Right lung (tissue), 5 donors: Measurements from ENCODE around the gene ASTN1. TPM values are rescaled to one million over a fixed set of nuclear protein-coding genes. Genes with fewer than 3 reads are reported as not detected.
"Not testable (repeated sequence)": the region's sequence is repeated elsewhere in the genome, so short reads cannot be mapped to it uniquely, and the experiment has no call there.

ENCODE experiments used
- DNase-seq, 2 donors: peaks; one replicate each; pipeline ENCODE4 v3.0.0-alpha.2; 2013
- polyA plus RNA-seq, 5 donors: library from polyadenylated mRNA; unstranded; fragments of 120-200 nt; gene quantifications; one replicate each; pipeline versions ENCODE4 v1.2.1 to v1.2.3, GENCODE V29; 2013; ENCODE audit warnings: inconsistent platforms in 1 of 5, low replicate concordance in 1 of 5; ENCODE audit not compliant: insufficient read length in 5 of 5, insufficient read depth in 1 of 5

ASTN1 gene
- polyA plus RNA-seq, 5 donors, result 1.8 to 2.5 (median 2.5) TPM

- DNase-seq, result no peak
Measured at GRCh38 chr1:177106614-177107365, 57.7 kb downstream of the ASTN1 start.

DNA sequence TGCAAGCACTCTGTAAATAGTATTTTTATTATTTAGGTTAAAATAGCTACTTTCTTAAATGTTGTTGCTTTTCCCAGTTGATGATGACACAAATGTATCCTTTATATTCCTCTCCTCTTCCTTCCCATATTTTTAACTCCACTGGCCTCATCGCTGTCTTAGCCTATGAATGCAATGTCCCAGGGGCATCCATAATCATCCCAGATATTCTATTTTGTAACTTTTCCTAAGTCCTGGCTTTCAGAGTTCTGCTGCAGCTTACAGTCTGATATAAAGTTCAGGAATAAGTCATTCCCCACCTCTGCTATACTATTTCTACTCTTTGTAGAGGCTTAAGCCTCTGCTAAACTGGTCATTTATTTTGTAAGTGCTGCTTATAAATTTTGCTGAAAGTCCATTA is 58.3 kb downstream of the ASTN1 start:
- DNase-seq, result no peak

GRCh38 chr1:177103005-177103852 is 61.3 kb downstream of the ASTN1 start:
- no peak for DNase-seq

- no peak for DNase-seq
Measured at GRCh38 chr1:177092001-177092400, 72.5 kb downstream of the ASTN1 start.

GRCh38 chr1:177091040-177091439 is 73.5 kb downstream of the ASTN1 start:
- no peak for DNase-seq

DNA sequence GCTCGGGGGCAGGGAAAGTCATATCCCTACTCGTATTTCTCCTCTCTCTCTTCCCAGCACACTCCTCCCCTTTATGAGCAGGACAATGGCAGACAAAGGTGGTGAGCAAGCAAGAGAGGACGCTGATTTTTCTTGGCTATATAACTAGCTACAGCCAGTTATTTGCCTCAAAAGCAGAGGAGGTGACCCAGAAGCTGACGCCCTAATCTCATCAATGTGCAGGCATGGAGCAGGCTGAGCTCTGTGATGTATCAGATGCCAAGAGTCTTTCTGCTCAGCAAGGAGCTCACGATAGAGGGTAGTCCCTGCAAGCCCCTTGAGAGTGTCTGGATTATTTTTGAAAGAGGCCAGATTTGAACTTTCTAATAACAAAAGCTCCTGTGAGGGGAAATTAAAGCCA is 75.5 kb downstream of the ASTN1 start:
- no peak for DNase-seq

DNA sequence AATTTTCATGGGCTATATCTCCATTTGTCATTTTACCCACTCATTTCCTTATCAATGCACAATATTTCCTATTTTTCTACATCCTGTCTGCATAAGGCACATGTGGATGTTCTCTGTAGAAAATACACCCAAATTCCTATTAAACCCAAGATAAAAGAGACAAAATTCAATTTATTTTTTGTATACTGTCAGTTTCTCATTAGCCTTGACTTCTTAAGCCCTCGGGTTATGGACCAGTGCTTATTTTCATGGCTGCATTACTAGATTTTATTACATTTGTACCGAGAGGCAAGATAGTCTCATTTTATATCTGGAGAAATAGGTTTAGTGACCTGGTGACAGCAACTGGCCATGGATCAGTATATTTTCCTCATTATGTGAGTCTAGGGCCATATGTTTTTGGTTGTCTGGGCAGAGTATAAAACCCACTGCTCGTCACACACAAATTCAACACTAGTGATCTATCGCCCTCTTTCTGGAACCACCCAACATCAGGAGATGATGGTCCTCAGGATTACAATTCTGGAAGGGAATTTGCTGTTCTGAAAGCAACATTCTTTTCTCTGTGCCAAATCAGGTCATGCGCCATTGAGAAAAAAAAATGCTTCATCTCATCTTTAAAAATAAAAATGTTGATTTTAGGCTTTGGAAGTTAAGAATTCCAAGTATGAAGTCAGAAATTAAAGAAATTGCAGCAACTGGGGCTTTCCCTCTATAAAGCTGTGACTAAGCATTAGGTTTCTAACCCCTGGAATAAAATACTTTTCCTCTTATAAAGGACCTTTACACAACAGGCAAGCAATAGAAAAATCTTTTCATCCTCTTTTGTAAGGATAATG is 81.4 kb downstream of the ASTN1 start:
- no peak for DNase-seq

- no peak for DNase-seq
Measured at GRCh38 chr1:177080564-177080963, 83.9 kb downstream of the ASTN1 start.

- no peak for DNase-seq
Measured at GRCh38 chr1:177077734-177078499, 86.6 kb downstream of the ASTN1 start.

GRCh38 chr1:177077006-177077405 is 87.5 kb downstream of the ASTN1 start:
- DNase-seq, result no peak

DNA sequence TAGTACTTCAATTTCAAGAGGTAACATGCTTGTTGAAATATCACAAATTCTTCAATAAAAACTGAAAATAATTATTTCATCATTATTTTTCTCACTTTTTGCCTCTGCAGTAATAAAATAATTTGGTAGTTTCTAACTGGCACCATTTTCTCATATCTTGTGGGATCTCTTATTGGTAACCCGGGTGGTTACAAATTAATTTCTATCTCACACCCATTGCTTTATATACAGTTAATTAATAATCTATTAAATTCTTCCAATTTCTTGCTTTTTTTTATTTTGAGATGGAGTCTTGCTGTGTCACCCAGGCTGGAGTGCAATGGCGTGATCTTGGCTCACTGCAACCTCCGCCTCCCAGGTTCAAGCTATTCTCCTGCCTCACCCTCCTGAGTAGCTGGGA is 89.7 kb downstream of the ASTN1 start:
- not testable (repeated sequence) for DNase-seq

- no peak for DNase-seq
Measured at GRCh38 chr1:177069490-177069889, 95.0 kb downstream of the ASTN1 start.

DNA sequence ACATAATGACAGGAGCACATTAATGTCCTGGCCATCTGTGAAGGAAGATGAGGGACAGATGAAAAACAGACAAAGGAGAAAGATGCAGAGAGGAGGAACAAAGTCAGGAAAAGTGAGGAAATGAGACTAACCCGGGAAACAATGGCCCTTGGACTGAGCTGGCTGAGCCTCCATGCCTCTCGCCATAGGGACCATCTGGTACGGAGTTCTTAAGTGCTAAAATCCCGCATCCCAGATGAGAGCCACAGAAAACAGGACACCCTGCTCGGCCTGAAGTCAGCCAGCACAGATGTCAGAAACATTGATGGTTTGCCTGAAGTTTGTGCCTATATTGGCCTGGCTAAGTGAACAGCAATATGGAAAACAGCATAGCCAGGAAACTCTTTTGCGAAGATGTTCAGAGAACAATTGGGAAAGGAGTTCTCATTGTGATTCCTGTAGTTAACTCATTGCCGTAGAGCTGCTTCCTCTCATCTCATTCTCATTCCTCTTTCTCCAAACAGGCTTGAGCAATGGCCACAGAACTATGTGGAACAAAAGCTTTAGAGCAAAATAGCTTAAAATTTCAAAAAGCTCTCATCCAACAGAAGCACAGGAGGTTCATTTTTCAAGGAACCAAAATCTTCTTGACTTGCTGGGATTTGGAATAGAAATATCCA is 96.6 kb downstream of the ASTN1 start:
- DNase-seq, result no peak

DNA sequence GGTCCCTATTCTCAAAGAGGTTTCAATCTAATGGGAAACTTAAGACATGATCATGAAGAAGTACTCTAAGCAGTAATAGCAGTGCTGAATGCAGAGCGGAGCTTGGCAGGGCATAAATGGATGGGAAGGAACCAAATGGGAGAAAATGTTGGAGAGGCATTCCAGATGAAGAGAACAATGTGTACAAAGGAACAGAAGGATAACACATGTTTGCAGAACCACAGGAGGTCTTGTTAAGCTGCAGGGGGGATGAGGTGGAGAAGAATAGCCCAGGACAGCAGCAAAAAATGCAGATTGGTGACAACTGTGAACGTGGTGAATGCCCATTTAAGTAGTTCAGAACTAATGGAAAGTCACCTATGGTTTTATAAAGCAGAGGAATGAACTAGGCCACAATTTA is 99.1 kb downstream of the ASTN1 start:
- DNase-seq, result no peak

DNA sequence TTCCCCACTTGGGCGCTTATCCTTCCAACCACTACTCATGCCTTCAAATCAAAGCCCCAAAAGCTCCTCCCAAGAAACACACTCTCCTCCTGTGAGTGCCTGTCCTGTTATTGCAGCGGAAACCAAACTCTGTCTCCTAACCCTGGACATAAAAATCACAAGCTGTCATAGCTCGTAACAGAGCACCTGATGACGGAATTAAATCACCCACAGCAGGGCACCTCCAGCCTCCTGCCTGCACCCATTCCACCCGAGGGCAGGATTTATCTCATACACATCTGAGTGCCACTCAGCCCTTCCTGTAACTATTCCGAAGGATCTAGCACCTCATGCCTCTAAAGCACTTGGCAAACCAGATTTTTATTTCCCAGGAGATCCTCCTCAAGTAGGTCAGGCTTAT is 100.9 kb downstream of the ASTN1 start:
- DNase-seq, result no peak

DNA sequence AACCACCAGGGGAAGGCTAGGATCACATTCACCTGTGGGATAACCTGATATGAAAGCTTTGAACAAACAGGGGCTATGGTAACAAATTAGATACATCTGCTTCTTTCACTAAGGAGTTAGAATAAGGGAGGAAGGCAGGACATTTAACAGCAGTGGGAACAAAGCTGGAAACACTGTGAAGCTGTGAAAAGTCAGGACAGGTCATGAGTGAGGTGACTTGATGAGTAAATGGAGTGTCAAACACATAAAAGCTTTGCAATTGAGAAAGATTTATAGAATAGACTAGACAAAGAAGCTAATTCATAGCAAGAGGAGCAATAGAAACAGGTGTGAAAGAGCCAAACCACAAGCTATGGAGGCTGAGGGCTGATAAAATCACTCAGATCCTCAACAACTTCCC is 110.0 kb downstream of the ASTN1 start:
- DNase-seq, result no peak

- DNase-seq, result no peak
Measured at GRCh38 chr1:177053648-177054047, 110.9 kb downstream of the ASTN1 start.

DNA sequence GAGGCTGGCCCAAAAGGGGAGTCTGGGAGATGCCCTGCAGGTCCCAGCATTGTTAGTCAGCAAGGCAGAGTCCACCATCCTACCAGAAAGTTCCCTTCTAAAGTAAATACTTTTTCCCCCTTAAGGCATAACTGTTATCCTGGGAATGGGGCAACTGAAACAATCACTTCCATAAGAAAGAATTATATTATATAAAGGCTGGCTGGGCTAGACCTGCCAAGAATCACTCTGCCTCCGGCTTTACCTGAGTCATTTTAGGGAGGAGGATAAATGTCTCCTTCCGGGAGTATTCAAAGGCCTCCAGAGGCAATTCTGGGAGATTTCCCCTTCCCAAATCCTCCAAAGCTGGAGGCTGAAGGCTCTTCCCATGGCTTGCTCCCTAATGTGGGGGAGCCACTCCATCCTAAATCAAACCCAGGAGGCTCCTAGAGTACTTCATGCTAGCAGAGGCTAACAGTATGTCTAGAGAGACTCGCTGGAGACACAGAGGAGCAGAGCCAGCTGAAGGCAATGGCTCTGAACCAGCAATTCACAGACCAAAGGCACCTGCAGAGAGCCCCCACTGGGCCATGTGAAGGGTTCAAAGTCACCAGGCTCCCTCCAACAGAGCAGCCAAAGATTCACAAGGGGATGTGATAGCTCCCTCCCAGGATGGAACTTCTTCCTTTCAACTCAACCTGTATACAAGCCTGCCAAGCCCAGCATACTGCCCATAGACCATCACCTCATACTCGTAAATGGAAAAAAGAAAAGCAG is 116.0 kb downstream of the ASTN1 start:
- DNase-seq, result no peak

- DNase-seq, result no peak
Measured at GRCh38 chr1:177045151-177045550, 119.4 kb downstream of the ASTN1 start.

DNA sequence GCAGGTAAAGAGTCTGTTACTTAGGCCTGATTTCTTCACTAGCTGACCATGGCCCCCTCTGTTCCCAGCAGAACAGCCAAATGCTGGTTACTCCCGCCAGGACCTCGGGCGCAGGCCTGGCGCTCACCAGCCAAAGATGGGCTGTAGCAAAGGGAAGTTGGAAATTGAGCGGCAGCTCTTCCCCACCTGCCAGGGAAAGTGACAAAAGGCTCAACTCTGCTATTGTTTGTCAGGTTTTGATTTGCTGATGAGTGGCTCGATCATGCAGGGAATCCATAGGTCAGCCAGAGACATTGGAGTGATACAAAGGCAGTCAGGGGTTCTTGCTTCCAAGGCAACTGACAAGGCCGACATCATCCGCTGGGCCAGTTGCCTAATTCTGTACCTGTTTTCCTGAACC is 120.1 kb downstream of the ASTN1 start:
- DNase-seq, result no peak
